DMS153 (cell line): ENCODE measurements around the gene OR4M2.
"Not testable (repeated sequence)": the region's sequence is repeated elsewhere in the genome, so short reads cannot be mapped to it uniquely, and the experiment has no call there.

Source experiments
- DNase-seq: peaks from one replicate; lab custom pipeline; 2025; lab: John Stamatoyannopoulos, UW

OR4M2 gene

GRCh38 chr15:22080227-22080626, at the start of gene OR4M2:
OR4M2 (plus strand) TSS chr15:22080527; CDS start chr15:22080625, 98 bp downstream.
- DNase-seq = not testable (repeated sequence)

- DNase-seq = not testable (repeated sequence)
Measured at GRCh38 chr15:22069267-22069666, 11.1 kb upstream of the OR4M2 start.

GRCh38 chr15:22081386-22081785, 1.1 kb downstream of the OR4M2 start:
- DNase-seq = not testable (repeated sequence)

- DNase-seq = not testable (repeated sequence)
Measured at GRCh38 chr15:22098616-22099253, 18.4 kb downstream of the OR4M2 start.

- not testable (repeated sequence) for DNase-seq
Measured at GRCh38 chr15:22099289-22099891, 19.1 kb downstream of the OR4M2 start.

GRCh38 chr15:22122033-22122432, 41.7 kb downstream of the OR4M2 start:
- DNase-seq = not testable (repeated sequence)
